Activated T-cell treated with anti-CD3 and anti-CD28 coated beads, Interleukin-2, amount 50 U/mL, for 4 hours (primary cell): ENCODE measurements around the gene NME1. TPM values are rescaled to one million over a fixed set of nuclear protein-coding genes. Genes with fewer than 3 reads are reported as not detected.

ENCODE experiments used
- ATAC-seq, 2 donors: fragments of 200-7000 bp; cut with Tn5 transposase; one replicate each; pipeline ENCODE4 v1.10.0; 2021
- DNase-seq: peaks from one replicate; pipeline ENCODE4 v3.0.0-alpha.2; 2020
- H3K27me3 Mint-ChIP-seq: one replicate; pipeline ENCODE4 v1.8.0; 2021; ENCODE audit warnings: low read depth, mixed read lengths
- H3K36me3 Mint-ChIP-seq: one replicate; pipeline ENCODE4 v1.8.0; 2022; ENCODE audit warnings: mixed read lengths; ENCODE audit not compliant: insufficient read depth
- H3K4me1 Mint-ChIP-seq: one replicate; pipeline ENCODE4 v1.8.0; 2021; ENCODE audit warnings: low read depth, mixed read lengths
- H3K4me3 Mint-ChIP-seq: one replicate; pipeline ENCODE4 v1.8.0; 2021; ENCODE audit warnings: mild to moderate bottlenecking, moderate library complexity, mixed read lengths
- H3K9me3 Mint-ChIP-seq: one replicate; pipeline ENCODE4 v1.8.0; 2021; ENCODE audit warnings: mixed read lengths
- total RNA-seq, 3 donors: library from RNA; stranded (reverse); gene quantifications; one replicate each; pipeline ENCODE4 v1.2.1, GENCODE V29; 2021

Gene NME1
- total RNA-seq, 3 donors from 2014 or later, result 495 to 588 (median 548) TPM

GRCh38 chr17:51191895-51192294 is 38.5 kb downstream of the NME1 start:
- Mint-ChIP-seq H3K27me3 (no peaks in the 10 kb centered on the region), H3K4me1 (no peaks in the 10 kb centered on the region), H3K9me3 (no peaks in the 10 kb centered on the region), H3K36me3 (peaks cover 25% of the 10 kb centered on the region), H3K4me3 (no peak overlapping the region)
- ATAC-seq (no peak), DNase-seq (no peak)

GRCh38 chr17:51197754-51198153 is 44.4 kb downstream of the NME1 start:
- Mint-ChIP-seq H3K36me3 (peaks cover 31% of the 10 kb centered on the region), H3K4me1 (peaks cover 9% of the 10 kb centered on the region), H3K27me3 (no peaks in the 10 kb centered on the region), H3K9me3 (no peaks in the 10 kb centered on the region), H3K4me3 (no peak overlapping the region)
- ATAC-seq, result no peak
- no peak for DNase-seq

DNA sequence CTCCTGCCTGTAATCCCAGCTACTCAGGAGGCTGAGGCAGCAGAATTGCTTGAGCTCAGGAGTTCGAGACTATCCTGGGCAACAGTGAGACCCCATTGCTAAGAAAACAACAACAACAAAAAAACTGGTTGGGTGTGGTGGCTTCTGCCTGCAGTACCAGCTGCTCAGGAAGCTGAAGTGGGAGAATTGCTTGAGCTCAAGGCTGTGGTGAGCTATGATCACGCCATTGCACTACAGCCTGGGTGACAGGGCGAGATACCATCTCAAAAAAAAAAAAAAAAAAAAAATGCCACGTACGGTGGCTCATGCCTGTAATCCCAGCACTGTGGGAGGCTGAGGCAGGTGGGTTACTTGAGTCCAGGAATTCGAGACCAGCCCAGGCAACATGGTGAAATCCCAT is 46.9 kb downstream of the NME1 start:
- Mint-ChIP-seq H3K9me3 (no peaks in the 10 kb centered on the region), H3K36me3 (peaks cover 36% of the 10 kb centered on the region), H3K4me1 (peaks cover 9% of the 10 kb centered on the region), H3K4me3 (no peak overlapping the region), H3K27me3 (no peaks in the 10 kb centered on the region)
- ATAC-seq (no peak), DNase-seq (no peak)

DNA sequence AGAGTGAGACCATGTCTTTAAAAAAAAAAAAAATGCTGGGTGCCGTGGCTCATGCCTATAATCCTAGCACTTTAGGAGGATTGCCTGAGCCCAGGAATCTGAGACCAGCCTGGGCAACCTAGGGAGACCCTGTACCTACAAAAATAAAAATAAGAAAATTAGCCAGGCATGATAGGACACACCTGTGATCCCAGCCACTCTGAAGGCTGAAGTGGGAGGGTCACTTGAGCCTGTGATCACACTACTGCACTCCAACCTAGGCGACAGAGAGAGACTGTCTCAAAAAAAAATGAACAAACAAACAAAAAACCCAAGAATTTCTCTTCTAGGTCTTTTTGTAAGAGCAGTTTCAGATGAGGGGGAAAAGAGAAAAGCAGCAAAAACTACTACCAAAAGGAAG is 47.5 kb downstream of the NME1 start:
- DNase-seq (no peak), ATAC-seq (no peak)
- H3K27me3 Mint-ChIP-seq, result no peaks in the 10 kb centered on the region
- no peaks in the 10 kb centered on the region for H3K9me3 Mint-ChIP-seq
- H3K4me3 Mint-ChIP-seq, result no peak overlapping the region
- peaks cover 40% of the 10 kb centered on the region for H3K36me3 Mint-ChIP-seq
- H3K4me1 Mint-ChIP-seq, result peaks cover 9% of the 10 kb centered on the region

GRCh38 chr17:51203838-51204237 is 50.5 kb downstream of the NME1 start:
- H3K36me3 Mint-ChIP-seq, result peaks cover 32% of the 10 kb centered on the region
- H3K4me1 Mint-ChIP-seq, result peaks cover 9% of the 10 kb centered on the region
- H3K27me3 Mint-ChIP-seq, result no peaks in the 10 kb centered on the region
- no peak for DNase-seq
- no peak overlapping the region for H3K4me3 Mint-ChIP-seq
- ATAC-seq, result no peak
- H3K9me3 Mint-ChIP-seq, result no peaks in the 10 kb centered on the region

Other genes with a start within 250 kb of the NME1 start
- gene SPAG9, start 32.7 kb upstream of the NME1 start, total RNA-seq, result 10 to 100 TPM; 37.2 to 45.6 (median 37.4) TPM
- gene NME2, start 12.9 kb downstream of the NME1 start, total RNA-seq, result 100 to 1,000 TPM; 847 to 931 (median 896) TPM
- gene MBTD1, start 106.5 kb downstream of the NME1 start, total RNA-seq, result 1 to 10 TPM; 6.6 to 8.1 (median 7.0) TPM
- 100 to 1,000 TPM in 1 of 3 donors, 10 to 100 TPM in 2; 80.0 to 103 (median 89.0) TPM for gene UTP18, start 107.0 kb downstream of the NME1 start, total RNA-seq